Esophagus muscularis mucosa (tissue), 4 donors: ENCODE data around the gene NRF1. TPM values are rescaled to one million over a fixed set of nuclear protein-coding genes. Genes with fewer than 3 reads are reported as not detected.
A peak's percentile ranks its signal among the peaks of the same experiment; 100 is the strongest.

Experiments
- DNase-seq: peaks from one replicate; pipeline ENCODE4 v3.0.0-alpha.2; 2017; ENCODE audit errors: extremely low spot score
- H3K27ac ChIP-seq, 4 donors: fragments of 200-600 bp; sonication (generic); replicated peaks in 1 of 4; 1 replicate in 3 of 4; 2 replicates in 1 of 4; pipeline ENCODE4 v1.5.1; 2016 to 2019; ENCODE audit warnings: mild to moderate bottlenecking in 1 of 4
- H3K27me3 ChIP-seq, 4 donors: fragments of 200-600 bp; sonication (generic); one replicate each; pipeline versions ENCODE4 v1.5.1 to v1.6.0; 2016 to 2019
- H3K36me3 ChIP-seq, 4 donors: fragments of 200-600 bp; sonication (generic); one replicate each; pipeline ENCODE4 v1.5.1; 2016 to 2019
- H3K4me1 ChIP-seq, 4 donors: fragments of 200-600 bp; sonication (generic); one replicate each; pipeline ENCODE4 v1.5.1; 2016 to 2019
- H3K4me3 ChIP-seq, 4 donors: fragments of 200-600 bp; sonication (generic); 1 replicate in 2 of 4; 2 replicates in 2 of 4; pipeline ENCODE4 v1.5.1; 2016 to 2019; ENCODE audit warnings: mild to moderate bottlenecking in 4 of 4, moderate library complexity in 1 of 4
- H3K9me3 ChIP-seq, 4 donors: fragments of 200-600 bp; sonication (generic); 1 replicate in 3 of 4; 2 replicates in 1 of 4; pipeline ENCODE4 v1.5.1; 2016 to 2019
- EP300 ChIP-seq: sonication (generic); formaldehyde crosslinking; IDR thresholded peaks from one replicate; pipeline ENCODE4 v1.6.1; 2017; ENCODE audit warnings: antibody characterized with exemption
- POLR2A ChIP-seq: fragments of 450-650 bp; IDR thresholded peaks from one replicate; pipeline ENCODE4 v1.6.1; 2017; ENCODE audit warnings: antibody characterized with exemption, moderate library complexity, mild to moderate bottlenecking, low read depth
- POLR2AphosphoS5 ChIP-seq, 2 donors: sonication (generic); formaldehyde crosslinking; IDR thresholded peaks; one replicate each; pipeline ENCODE4 v1.6.1; 2017; ENCODE audit warnings: antibody characterized with exemption in 2 of 2
- WGBS: methylation state at CpG from one replicate; pipeline ENCODE4 v1.1.5; 2018; 5-methylcytosine and 5-hydroxymethylcytosine counted together
- intact Hi-C: fragments of 100-400 bp; cut with DNase I; formaldehyde crosslinking; loops from one replicate; pipeline ENCODE4 v1.15.1; 2023
- total RNA-seq, 4 donors: library from RNA; depleted of rRNA; stranded (reverse); fragments of >200 nt; gene quantifications; one replicate each; pipeline versions ENCODE4 v1.1.0 to v1.2.1, GENCODE V29; 2016
- TF ChIP-seq, protein P1 (sequence below), 3 experiments: fragments of 200-600 bp in 2 of 3; fragments of 450-650 bp in 1 of 3; sonication (generic) in 2 of 3; IDR thresholded peaks; one replicate each; pipeline ENCODE4 v1.5.1; 2017 to 2019; ENCODE audit warnings: antibody characterized with exemption in 3 of 3, mild to moderate bottlenecking in 2 of 3, moderate library complexity in 1 of 3

The NRF1 gene
- total RNA-seq, 4 donors from 2014 or later, result 8.7 to 19.1 (median 15.9) TPM

DNA sequence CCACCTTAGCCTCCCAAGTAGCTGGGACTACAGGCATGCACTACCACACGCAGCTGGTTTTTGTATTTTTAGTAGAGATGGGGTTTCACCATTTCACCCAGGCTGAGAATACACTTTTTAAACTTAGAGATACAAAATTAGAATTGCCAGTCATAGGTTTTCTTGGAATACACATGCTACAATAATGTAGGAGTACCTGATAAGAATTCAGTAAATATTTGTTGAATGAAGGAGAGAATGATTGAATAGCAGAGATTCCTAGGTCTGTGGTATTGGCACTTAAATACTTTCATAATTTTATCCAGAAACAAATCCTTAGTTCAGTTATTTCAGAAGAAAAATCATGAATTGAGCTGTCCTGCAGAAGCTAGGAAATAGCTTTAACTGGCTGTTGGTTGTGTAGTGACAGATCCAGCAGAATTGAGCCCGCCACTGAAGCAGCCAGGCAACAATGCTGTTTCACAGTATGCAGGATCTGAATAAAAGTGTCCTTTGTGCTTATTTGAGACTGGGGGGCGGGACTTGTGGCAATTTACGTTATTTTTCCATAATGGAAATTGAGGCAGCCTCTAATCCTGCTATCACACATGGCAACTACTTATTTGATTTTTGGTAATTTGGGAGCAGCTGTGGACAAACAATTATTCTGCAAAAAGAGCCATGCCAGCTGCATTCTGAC, 31.5 kb downstream of the NRF1 start:
- TF ChIP-seq POLR2A, result no peak
- TF ChIP-seq, protein P1, sequence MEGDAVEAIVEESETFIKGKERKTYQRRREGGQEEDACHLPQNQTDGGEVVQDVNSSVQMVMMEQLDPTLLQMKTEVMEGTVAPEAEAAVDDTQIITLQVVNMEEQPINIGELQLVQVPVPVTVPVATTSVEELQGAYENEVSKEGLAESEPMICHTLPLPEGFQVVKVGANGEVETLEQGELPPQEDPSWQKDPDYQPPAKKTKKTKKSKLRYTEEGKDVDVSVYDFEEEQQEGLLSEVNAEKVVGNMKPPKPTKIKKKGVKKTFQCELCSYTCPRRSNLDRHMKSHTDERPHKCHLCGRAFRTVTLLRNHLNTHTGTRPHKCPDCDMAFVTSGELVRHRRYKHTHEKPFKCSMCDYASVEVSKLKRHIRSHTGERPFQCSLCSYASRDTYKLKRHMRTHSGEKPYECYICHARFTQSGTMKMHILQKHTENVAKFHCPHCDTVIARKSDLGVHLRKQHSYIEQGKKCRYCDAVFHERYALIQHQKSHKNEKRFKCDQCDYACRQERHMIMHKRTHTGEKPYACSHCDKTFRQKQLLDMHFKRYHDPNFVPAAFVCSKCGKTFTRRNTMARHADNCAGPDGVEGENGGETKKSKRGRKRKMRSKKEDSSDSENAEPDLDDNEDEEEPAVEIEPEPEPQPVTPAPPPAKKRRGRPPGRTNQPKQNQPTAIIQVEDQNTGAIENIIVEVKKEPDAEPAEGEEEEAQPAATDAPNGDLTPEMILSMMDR (IDR thresholded peaks at IDR 0.05), result no peak
- Histone ChIP-seq H3K27ac (no peak overlapping the region), H3K4me1 (peaks cover 12 to 29% (median 24%) of the 10 kb centered on the region in 4 donors), H3K36me3 (no peaks in the 10 kb centered on the region), H3K27me3 (no peaks in the 10 kb centered on the region), H3K4me3 (no peak overlapping the region), H3K9me3 (no peaks in the 10 kb centered on the region)
- 77% methylated on average over 4 of the region's 4 CpGs for WGBS
- DNase-seq, result no peak
- intact Hi-C loops, result loop anchor here (10.0 kb wide), 1 partner anchor 268 kb away; no protein-coding TSS in a partner anchor

GRCh38 chr7:129643550-129644170, 32.1 kb downstream of the NRF1 start:
- WGBS, result 62% methylated on average over 6 of the region's 6 CpGs
- DNase-seq, result no peak
- TF ChIP-seq POLR2AphosphoS5 (IDR thresholded peaks at IDR 0.05), result no peak
- TF ChIP-seq, protein P1 (IDR thresholded peaks at IDR 0.05), result no peak
- no peak for TF ChIP-seq EP300
- TF ChIP-seq POLR2A, result no peak
- intact Hi-C loops, result loop anchor here (10.0 kb wide), 1 partner anchor 269 kb away; no protein-coding TSS in a partner anchor
- Histone ChIP-seq H3K36me3 (no peaks in the 10 kb centered on the region), H3K4me1 (peaks cover 12 to 25% (median 21%) of the 10 kb centered on the region in 4 donors), H3K27me3 (no peaks in the 10 kb centered on the region), H3K9me3 (no peaks in the 10 kb centered on the region), H3K4me3 (no peak overlapping the region), H3K27ac (no peak overlapping the region)

DNA sequence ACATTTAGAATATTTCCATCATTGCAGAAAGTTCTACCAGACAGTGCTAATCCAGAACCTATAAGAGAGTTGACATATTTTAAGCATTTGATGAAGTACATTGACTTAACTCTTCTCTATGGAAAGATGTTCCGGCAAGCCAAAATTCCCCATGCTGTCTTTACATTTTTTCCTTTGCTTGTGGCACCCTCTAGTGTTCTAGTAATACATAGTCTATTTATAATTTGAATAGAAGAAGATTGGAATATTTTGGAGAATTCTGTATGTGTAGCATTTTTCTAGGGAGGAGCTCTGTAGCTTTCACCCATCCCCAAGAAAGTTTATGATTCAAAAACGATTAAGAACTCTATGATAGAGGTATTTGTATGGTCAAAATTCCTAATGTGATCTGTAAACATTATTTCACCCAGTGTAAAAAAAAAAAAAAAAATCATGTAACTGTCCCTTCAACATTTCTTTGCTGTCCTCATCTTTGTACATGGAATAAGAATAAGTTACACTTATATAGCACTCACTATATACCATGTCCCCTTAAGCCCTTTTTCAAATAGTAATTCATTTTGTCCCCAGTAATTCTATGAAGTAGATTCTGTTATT, 33.2 kb downstream of the NRF1 start:
- intact Hi-C loops, result loop anchor here (10.0 kb wide), 1 partner anchor 270 kb away; no protein-coding TSS in a partner anchor
- Histone ChIP-seq H3K36me3 (no peaks in the 10 kb centered on the region), H3K4me1 (peaks cover 12 to 25% (median 21%) of the 10 kb centered on the region in 4 donors), H3K9me3 (no peaks in the 10 kb centered on the region), H3K27me3 (no peaks in the 10 kb centered on the region), H3K4me3 (no peak overlapping the region), H3K27ac (no peak overlapping the region)
- DNase-seq, result no peak
- TF ChIP-seq, protein P1 (IDR thresholded peaks at IDR 0.05), result peak; percentile 35 to 52 (median 39)
- TF ChIP-seq POLR2A (no peak), POLR2AphosphoS5 (IDR thresholded peaks at IDR 0.05) (no peak)
- WGBS, result 15% methylated on average over 2 of the region's 2 CpGs

GRCh38 chr7:129646369-129647021, 35.0 kb downstream of the NRF1 start:
- WGBS, result 81% methylated on average over 4 of the region's 4 CpGs
- Histone ChIP-seq H3K9me3 (no peaks in the 10 kb centered on the region), H3K36me3 (no peaks in the 10 kb centered on the region), H3K4me1 (peaks cover 12 to 19% (median 17%) of the 10 kb centered on the region in 4 donors), H3K27me3 (no peaks in the 10 kb centered on the region), H3K27ac (no peak overlapping the region), H3K4me3 (no peak overlapping the region)
- intact Hi-C loops, result loop anchor here (10.0 kb wide), 1 partner anchor 272 kb away; no protein-coding TSS in a partner anchor
- TF ChIP-seq POLR2A (no peak), POLR2AphosphoS5 (IDR thresholded peaks at IDR 0.05) (no peak), EP300 (no peak)
- TF ChIP-seq, protein P1 (IDR thresholded peaks at IDR 0.05), result no peak
- no peak for DNase-seq
